ENCODE results near the gene FXR1. TPM values are rescaled to one million over a fixed set of nuclear protein-coding genes. Genes with fewer than 3 reads are reported as not detected.

Gene FXR1
- total RNA-seq, 4 donors from 2014 or later = 62.0 to 118 (median 76.8) TPM

DNA sequence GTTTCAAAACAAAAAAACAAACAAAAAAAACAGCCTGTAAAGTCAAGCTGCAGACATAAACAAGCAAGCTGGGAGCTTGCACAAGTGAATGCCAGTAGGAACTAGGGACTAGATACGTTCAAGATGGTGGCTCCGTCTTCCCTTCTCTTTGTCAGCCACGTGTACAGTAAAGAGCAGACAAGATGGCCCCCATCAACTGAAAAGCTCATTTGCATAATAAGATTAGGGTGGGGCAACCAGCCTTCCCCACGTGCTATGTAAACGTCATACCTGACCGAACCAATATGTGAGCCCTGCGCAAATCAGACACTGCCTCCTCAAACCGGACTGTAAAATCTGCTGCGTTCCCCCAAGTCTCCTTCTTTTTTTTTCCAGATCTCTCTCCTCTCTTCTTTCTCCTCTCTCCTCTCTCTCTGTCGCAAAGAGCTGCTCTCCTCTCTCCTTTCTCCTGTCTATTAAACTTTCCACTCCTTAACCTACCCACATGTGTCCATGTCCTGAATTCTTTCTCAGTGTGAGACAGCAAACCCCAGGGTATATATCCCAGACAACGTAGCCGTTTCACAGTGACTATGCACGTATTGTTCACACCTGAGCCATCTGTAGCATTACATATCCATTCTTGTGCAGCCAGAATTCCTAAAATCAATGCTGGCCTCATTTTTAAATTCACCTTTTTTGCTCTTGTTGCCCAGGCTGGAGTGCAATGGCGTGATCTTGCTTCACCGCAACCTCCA, 31.2 kb upstream of the FXR1 start:
- Histone ChIP-seq H3K27ac (no peak overlapping the region), H3K27me3 (no peaks in the 10 kb centered on the region), H3K4me1 (no peaks in the 10 kb centered on the region), H3K36me3 (no peaks in the 10 kb centered on the region), H3K4me3 (no peak overlapping the region), H3K9me3 (no peaks in the 10 kb centered on the region)
- TF ChIP-seq CTCF (IDR thresholded peaks at IDR 0.05) = no peak
- TF ChIP-seq EP300 (IDR thresholded peaks at IDR 0.05) = no peak
- no peak for TF ChIP-seq POLR2AphosphoS5 (IDR thresholded peaks at IDR 0.05)
- TF ChIP-seq POLR2A (IDR thresholded peaks at IDR 0.05) = no peak
- no peak for DNase-seq (ENCODE audit: low spot score in 2 of 2)
- WGBS = 86% methylated on average over 15 of the region's 15 CpGs

GRCh38 chr3:180882115-180882514, 30.4 kb upstream of the FXR1 start:
- Histone ChIP-seq H3K36me3 (no peaks in the 10 kb centered on the region), H3K4me3 (no peak overlapping the region), H3K4me1 (no peaks in the 10 kb centered on the region), H3K9me3 (no peaks in the 10 kb centered on the region), H3K27ac (no peak overlapping the region), H3K27me3 (no peaks in the 10 kb centered on the region)
- 89% methylated on average over 4 of the region's 4 CpGs for WGBS
- TF ChIP-seq EP300 (IDR thresholded peaks at IDR 0.05) (no peak), POLR2AphosphoS5 (IDR thresholded peaks at IDR 0.05) (no peak), CTCF (IDR thresholded peaks at IDR 0.05) (no peak), POLR2A (IDR thresholded peaks at IDR 0.05) (no peak)
- DNase-seq (ENCODE audit: low spot score in 2 of 2) = no peak

DNA sequence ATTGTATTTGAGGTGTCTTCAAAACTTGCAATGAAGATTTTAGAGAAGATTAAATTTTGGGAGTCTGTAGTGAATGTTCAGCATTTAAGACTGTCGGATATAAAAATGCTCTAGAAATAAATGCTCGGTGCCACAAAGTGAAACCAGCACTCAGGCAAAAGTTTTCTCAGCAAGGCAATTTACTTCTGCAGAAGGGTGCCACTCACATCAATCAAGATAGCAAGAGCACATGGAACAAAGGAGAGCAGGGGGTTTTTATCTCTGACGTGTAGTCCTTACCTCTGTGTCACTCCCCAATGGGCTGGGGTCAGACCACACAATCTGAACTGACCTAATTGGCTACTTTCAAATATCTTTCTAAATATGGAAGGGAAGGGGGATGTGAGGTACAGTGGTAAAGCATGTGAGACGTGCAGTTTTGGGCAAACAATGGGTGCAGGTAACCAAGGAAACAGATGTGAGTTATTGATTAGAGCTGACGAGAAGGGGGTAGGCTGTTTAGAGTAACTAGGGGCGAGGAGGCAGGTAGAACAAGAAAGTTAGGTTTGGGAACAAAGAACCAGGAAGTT, 23.4 kb upstream of the FXR1 start:
- Histone ChIP-seq H3K4me3 (no peak overlapping the region), H3K27me3 (no peaks in the 10 kb centered on the region), H3K9me3 (peaks cover 12% of the 10 kb centered on the region), H3K4me1 (no peaks in the 10 kb centered on the region), H3K27ac (no peak overlapping the region), H3K36me3 (no peaks in the 10 kb centered on the region)
- no peak for DNase-seq (ENCODE audit: low spot score in 2 of 2)
- TF ChIP-seq CTCF (IDR thresholded peaks at IDR 0.05) (no peak), EP300 (IDR thresholded peaks at IDR 0.05) (no peak), POLR2AphosphoS5 (IDR thresholded peaks at IDR 0.05) (no peak), POLR2A (IDR thresholded peaks at IDR 0.05) (no peak)
- 79% methylated on average over 6 of the region's 6 CpGs for WGBS

GRCh38 chr3:180898572-180898971, 13.9 kb upstream of the FXR1 start:
- H3K36me3 ChIP-seq = no peaks in the 10 kb centered on the region
- H3K27ac ChIP-seq = no peak overlapping the region
- 90% methylated on average over 8 of the region's 8 CpGs for WGBS
- no peak for TF ChIP-seq EP300 (IDR thresholded peaks at IDR 0.05)
- H3K9me3 ChIP-seq = peaks cover 6% of the 10 kb centered on the region
- H3K27me3 ChIP-seq = no peaks in the 10 kb centered on the region
- no peak overlapping the region for H3K4me3 ChIP-seq
- H3K4me1 ChIP-seq = no peaks in the 10 kb centered on the region
- no peak for DNase-seq (ENCODE audit: low spot score in 2 of 2)

GRCh38 chr3:180909369-180910127, 2.9 kb upstream of the FXR1 start:
- TF ChIP-seq CTCF (IDR thresholded peaks at IDR 0.05) (no peak), EP300 (IDR thresholded peaks at IDR 0.05) (no peak), POLR2AphosphoS5 (IDR thresholded peaks at IDR 0.05) (no peak), POLR2A (IDR thresholded peaks at IDR 0.05) (no peak)
- Histone ChIP-seq H3K9me3 (no peaks in the 10 kb centered on the region), H3K27me3 (no peaks in the 10 kb centered on the region), H3K27ac (no peak overlapping the region), H3K36me3 (no peaks in the 10 kb centered on the region), H3K4me1 (peaks cover 22% of the 10 kb centered on the region), H3K4me3 (no peak overlapping the region)
- DNase-seq (ENCODE audit: low spot score in 2 of 2) = no peak
- WGBS = 81% methylated on average over 5 of the region's 5 CpGs

Data from suprapubic skin (tissue), 4 donors.